GM12874 (cell line): ENCODE data around the gene CLSTN1.

ENCODE experiments used
- CTCF ChIP-seq: IDR thresholded peaks from 2 replicates; pipeline ENCODE4 v1.5.1; 2011; ENCODE audit warnings: low read depth, mild to moderate bottlenecking, control low read depth, low read length, moderate library complexity; ENCODE audit not compliant: insufficient read depth

The CLSTN1 gene

DNA sequence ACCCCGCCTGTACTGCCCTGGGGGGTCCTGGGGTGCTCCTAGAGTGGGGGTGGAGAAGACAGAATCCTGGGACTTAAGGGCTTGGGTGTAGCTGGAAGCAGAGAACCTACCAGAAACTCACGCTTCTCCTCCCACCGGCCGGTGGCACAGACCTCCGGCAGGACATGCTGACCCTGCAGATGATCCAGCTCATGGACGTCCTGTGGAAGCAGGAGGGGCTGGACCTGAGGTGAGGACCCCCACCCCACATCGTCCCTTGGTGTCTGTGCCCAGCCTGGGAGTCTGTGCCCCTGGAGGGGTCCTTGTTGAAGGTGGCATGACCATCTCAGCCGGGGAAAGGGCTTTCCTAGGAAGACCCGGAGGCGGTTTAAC, 101.4 kb downstream of the CLSTN1 start:
- TF ChIP-seq CTCF = no peak

GRCh38 chr1:9721606-9722377, 102.0 kb downstream of the CLSTN1 start:
- TF ChIP-seq CTCF = peak; percentile 71

DNA sequence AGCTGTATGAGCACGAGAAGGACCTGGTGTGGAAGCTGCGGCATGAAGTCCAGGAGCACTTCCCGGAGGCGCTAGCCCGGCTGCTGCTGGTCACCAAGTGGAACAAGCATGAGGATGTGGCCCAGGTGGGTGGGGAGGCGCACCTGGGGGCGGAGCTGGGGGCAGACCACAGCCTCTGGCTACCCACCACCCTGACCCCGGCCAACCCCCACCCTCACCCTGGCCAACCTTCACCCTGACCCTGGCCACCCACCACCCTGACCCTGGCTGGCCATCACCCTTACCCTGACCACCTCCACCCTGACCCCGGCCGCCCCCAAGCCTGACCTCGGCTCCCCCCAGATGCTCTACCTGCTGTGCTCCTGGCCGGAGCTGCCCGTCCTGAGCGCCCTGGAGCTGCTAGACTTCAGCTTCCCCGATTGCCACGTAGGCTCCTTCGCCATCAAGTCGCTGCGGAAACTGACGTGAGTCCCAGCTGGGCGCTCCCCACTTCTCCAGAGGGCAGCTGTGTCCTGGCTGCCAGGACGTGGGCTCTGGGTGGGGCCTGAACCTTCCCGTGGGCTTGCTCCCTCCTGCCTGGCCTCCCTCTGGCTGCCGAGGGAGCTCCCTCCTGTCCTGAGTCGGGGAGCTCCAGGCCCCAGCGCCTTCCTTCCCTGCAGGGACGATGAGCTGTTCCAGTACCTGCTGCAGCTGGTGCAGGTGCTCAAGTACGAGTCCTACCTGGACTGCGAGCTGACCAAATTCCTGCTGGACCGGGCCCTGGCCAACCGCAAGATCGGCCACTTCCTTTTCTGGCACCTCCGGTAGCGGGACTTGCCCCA, 102.8 kb downstream of the CLSTN1 start:
- TF ChIP-seq CTCF = no peak

DNA sequence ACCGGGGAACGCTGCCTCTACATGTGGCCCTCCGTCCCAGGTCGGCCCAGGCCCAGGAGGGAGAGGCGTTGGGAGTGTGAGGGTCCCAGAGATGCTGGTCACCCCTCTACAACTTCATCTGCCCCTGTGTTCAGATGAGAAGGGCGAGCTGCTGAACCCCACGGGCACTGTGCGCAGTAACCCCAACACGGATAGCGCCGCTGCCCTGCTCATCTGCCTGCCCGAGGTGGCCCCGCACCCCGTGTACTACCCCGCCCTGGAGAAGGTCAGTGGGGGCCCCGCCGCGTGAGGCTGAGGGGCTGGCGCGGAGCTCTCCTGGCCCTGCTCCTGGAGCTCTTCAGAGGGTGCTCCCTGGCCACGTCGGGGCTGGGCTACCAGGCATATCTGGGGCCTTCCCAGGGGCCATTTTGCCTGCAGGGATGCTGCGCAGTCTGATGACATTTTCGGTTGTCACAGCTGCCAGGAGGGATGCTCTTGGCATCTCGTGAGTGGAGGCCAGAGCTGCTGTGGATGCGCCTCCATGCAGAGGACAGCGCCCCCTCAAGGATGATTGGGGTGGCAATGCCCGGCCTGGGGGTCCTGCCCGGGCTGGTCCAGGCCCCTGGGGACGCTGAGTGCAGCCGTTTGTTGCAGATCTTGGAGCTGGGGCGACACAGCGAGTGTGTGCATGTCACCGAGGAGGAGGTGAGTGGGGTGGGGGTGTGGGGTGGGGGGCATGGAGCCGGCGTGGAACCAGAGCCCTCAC, 103.6 kb downstream of the CLSTN1 start:
- TF ChIP-seq CTCF = peak; percentile 9; the same call in 1 of the 2 replicates

GRCh38 chr1:9718006-9718680, 105.6 kb downstream of the CLSTN1 start:
- no peak for TF ChIP-seq CTCF

DNA sequence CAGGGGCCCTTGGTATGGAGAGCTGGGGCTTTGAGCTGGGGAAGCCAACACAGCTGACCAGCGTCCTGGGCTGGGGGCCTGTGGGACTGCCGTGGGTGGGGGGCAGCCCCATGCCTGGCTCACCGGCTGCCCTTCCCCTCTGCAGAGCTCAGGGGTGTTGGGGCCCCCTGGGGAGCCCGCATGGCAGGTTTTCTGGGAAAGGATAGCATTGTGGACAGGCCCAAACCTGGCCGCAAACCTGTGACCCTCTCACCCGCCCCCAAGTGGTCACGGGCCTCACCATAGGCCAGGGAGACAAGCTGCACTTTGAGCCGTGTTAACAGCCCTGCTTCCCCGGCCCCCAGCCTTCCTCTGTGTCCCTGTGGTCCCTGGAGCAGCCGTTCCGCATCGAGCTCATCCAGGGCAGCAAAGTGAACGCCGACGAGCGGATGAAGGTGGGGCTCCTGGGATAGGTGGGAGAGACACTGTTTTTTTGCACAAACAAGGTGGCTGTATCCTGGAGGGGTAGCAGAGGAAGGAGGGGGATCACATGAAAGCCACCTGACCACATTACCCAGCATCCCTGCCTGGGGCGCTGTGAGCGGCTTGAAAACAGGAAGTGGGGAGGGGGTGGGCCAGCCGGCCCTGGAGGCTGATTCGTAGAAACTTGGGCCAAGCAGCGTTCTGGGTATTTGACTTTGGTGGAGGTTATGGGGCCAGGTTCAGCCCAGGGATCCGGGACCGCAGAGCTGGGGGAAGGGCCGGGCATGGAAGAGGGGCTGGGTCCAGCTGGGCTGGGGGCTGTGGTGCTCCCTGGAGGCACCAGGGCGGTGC, 106.4 kb downstream of the CLSTN1 start:
- no peak for TF ChIP-seq CTCF
